GM19023 (cell line): ENCODE measurements around the gene MADCAM1.

Source experiments
- ATAC-seq: cut with Tn5 transposase; IDR thresholded peaks from one replicate; pipeline ENCODE4 v1.9.1; 2021; ENCODE audit warnings: mild to moderate bottlenecking, moderate library complexity; ENCODE audit not compliant: unreplicated experiment

MADCAM1 gene

DNA sequence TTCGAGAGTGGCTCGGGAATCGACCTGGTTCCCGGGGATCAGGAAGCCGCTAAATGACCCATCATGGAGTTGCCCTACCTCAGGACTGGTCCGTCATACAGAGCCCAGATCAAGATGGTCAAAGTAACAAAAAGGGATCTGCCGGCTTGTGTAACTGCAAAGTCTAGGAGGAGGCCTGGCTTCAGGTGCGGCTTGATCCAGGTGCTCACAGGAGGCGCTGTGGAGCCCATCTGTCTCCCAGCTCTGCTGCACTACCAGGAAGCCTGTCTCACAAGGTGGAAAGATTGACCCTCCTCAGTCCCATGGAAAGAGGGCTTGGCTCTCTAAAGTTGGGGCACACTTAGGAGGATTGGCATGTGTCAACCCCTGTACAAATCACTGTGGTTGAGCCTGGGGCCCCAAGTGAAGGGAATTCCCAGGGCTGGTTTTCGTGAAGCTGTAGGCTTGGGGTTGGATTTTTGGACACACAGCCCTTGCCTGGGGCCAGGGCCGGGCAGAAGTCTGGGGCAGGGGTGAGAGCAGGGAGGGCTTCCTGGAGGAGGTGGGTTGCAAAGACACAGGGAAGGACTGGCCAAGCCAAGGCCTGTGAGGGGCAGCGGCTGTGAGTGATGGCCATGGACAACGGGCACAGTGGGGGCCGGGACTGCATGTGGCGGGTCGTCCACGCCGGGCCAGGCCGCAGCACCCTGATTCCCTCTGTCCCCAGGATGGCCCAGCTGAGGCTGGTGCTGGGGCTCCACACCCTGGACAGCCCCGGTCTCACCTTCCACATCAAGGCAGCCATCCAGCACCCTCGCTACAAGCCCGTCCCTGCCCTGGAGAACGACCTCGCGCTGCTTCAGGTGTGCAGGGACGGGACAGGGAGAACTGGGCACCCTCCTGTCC is 51.8 kb downstream of the MADCAM1 start:
- no peak for ATAC-seq

DNA sequence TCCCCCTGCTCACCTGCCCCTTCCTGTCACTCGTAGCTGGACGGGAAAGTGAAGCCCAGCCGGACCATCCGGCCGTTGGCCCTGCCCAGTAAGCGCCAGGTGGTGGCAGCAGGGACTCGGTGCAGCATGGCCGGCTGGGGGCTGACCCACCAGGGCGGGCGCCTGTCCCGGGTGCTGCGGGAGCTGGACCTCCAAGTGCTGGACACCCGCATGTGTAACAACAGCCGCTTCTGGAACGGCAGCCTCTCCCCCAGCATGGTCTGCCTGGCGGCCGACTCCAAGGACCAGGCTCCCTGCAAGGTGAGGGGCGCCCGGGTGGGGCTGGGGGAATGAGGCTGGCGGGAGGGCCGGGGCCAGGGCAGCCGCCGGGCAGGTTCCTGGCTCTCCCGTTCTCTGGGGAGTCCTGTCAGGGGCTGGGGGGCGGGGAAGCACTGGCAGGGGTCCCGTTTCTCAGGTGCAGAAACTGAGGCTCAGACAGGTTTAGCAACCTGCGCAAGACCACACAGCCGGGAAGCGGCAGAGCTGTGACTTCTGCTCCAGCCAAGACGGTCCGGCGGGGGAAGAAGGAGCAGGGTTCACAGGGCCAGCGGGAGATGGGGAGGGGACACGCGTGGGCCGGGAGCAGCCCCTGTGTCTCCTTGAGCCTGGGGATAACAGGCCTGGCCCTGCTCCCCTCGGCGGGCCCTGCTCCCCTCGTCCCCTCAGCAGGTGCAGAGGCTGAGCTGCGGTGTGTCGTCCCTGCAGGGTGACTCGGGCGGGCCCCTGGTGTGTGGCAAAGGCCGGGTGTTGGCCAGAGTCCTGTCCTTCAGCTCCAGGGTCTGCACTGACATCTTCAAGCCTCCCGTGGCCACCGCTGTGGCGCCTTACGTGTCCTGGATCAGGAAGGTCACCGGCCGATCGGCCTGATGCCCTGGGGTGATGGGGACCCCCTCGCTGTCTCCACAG is 52.9 kb downstream of the MADCAM1 start:
- no peak for ATAC-seq

DNA sequence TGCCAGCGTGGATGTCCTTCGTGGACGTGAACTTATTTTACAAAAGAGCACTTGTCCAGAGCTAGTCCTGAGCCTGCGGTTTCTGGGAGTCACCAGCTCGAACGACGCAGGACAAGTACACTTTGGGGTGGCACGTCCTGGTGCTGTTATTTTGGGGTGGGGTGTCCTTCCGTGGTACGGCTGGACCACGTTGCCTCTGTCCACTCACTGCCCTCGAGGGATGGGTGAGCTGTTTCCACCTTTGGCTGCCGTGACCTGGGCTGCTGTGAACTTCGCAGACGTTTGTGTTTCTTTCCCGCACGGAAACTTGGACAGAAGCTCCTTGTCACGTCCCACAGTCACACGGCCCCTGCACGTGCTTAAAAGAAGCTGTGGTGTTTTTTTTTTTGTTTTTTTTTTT is 58.5 kb downstream of the MADCAM1 start:
- ATAC-seq, result no peak
